GM04503 (cell line): ENCODE data around the gene SOCS2.
A peak's percentile ranks its signal among the peaks of the same experiment; 100 is the strongest.

Source experiments
- DNase-seq: peaks from one replicate; pipeline ENCODE4 v3.0.0-alpha.2; 2012; ENCODE audit warnings: low read depth

The SOCS2 gene

GRCh38 chr12:93567174-93567573, 5.3 kb upstream of the SOCS2 start:
- no peak for DNase-seq

DNA sequence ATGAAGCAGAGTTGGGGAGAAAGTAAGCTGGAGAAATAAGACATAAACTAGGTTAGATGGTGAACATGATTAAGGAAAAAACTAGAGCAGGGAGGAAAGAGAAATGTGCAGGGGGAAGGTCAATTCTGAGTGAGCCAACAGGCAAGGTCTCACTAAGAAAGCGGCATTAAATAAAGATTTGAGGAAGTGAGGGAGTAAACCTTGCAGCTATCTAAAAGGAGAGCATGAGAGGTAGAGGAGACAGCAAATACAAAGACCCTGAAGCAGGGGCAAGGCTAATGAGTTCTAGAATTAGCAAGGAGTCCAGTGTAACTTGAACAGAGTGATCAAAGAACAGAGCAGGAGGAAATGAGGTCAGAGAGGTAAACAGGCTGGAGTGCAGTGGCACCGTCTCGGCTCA, 4.4 kb upstream of the SOCS2 start:
- DNase-seq = no peak

- DNase-seq = no peak
These were observed 3.2 kb upstream of the SOCS2 start for GRCh38 chr12:93569301-93569655.

DNA sequence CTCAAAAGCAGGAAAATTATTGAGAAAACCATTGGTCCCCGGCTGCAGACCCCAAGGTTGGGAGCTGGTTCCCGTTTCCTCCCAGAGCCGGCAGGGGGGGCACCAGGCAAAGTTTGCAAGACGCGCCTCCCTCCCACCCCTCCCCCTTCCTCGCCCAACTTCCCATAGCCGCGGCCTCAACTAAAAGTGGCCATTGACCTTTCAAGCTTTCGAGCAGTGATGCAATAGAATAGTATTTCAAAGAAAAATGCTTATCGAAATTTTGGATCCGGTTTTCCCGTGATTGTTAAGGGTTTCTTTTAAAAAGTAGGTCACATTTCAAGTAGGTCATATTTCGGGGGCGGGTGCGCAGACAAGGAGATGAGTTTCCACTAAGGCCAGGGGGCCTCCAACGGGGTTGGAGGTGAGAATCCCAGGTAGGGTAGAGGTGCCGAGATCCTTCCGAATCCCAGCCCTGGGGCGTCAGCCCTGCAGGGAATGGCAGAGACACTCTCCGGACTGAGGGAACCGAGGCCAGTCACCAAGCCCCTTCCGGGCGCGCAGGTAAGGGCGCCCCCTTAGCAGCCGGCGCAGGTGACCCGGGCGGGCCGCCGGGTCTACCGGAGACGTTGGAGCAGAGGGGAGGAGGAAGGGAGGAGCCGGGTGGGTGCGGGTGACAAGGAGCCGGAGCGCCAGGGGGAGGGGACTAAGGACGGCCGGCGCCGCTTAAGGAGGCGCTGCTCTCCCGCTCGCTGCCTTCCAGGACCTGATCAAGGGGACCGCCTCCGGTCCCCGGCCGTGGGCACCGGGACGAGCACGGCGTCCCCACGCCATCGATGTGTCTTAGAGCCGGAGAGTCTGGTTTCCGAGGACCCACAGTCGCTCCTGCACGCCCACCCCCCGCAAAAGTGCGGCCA, 2.6 kb upstream of the SOCS2 start:
- DNase-seq = no peak

DNA sequence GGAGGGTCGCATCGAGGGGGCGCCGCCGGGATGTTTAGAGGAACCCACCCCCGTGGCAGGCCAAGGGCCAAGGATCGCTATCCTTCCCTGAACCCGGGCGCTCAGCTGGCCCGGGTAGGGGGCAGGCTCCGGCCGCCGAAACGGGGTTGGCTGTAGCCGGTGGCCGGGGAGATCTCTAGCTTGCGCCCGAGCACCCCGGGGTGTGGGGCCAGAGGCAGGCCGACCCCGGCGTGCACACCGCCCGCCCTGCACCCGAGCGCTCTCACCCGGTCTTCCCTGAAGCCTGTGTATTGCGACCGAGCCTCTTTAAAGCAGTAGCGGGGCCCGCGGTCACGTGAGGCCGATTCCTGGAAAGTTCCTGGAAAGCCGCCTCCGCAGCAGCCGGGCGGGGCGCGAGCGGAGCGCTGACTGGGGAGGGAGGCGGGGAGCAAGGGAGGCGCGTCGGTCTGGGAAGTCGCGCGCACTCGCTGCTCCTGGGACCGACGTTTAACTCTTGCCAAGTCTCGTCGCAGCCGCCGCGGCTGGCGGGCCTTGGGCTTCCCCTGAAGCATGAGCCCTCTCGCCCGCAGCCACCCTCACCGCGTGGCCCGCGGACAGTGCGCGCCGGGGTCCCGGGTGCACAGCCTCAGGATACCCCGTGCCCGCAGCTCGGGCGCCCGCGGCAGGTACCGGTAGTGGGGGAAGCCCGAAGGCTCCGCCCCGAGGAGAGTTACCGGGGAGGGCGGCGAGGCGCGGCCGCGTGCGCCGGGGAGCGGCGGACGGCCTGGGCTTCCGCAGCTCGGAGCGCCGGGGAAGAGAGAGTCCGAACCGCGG, 1.7 kb upstream of the SOCS2 start:
- DNase-seq = peak; percentile 59

- no peak for DNase-seq
These were observed 1.0 kb upstream of the SOCS2 start for GRCh38 chr12:93571365-93571924.

GRCh38 chr12:93572712-93573551, 457 bp downstream of the SOCS2 start:
- DNase-seq = no peak

GRCh38 chr12:93573552-93574223, 1.2 kb downstream of the SOCS2 start:
- no peak for DNase-seq

GRCh38 chr12:93577222-93577621, 4.7 kb downstream of the SOCS2 start:
- no peak for DNase-seq

DNA sequence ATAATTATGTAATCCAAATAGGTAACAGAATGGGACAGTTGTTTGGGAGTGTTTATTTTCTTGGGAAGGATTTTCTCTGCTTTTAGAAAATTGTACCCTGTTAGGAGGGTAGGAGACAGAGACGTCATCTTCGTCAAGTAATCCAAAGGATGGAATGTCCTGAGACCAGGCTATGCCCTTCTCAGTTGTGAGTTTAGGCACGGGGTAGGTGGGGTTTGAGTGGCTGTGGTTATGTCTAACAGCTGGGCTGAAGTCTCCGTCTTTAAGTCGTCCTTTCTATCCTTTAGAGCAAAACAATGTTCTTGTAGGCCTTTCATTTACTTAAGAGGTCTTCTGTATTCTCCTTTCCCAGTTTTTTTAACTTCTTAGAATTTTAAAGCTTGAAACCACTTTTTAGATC, 5.7 kb downstream of the SOCS2 start:
- DNase-seq = no peak

DNA sequence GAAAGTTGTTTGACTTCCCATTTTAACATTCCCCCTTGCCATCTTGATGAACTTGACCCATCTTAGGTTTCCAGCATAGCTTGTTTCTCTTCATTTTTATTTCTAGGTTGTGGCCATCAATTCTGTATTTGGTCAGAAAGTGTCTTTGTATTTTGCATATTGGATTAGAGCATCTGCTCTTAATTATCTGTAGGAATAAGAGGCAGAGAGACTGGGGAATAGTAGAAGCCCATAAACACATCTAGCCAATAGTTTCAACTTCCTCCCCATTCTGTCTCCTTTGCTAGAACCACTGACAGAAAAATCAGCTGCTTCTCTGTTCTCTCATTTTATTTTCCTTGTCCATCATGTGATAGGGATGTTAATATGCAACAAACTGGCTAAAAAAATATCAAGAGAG, 8.2 kb downstream of the SOCS2 start:
- no peak for DNase-seq

- DNase-seq = no peak
These were observed 8.9 kb downstream of the SOCS2 start for GRCh38 chr12:93581370-93581769.

- no peak for DNase-seq
These were observed 9.9 kb downstream of the SOCS2 start for GRCh38 chr12:93582351-93582750.

DNA sequence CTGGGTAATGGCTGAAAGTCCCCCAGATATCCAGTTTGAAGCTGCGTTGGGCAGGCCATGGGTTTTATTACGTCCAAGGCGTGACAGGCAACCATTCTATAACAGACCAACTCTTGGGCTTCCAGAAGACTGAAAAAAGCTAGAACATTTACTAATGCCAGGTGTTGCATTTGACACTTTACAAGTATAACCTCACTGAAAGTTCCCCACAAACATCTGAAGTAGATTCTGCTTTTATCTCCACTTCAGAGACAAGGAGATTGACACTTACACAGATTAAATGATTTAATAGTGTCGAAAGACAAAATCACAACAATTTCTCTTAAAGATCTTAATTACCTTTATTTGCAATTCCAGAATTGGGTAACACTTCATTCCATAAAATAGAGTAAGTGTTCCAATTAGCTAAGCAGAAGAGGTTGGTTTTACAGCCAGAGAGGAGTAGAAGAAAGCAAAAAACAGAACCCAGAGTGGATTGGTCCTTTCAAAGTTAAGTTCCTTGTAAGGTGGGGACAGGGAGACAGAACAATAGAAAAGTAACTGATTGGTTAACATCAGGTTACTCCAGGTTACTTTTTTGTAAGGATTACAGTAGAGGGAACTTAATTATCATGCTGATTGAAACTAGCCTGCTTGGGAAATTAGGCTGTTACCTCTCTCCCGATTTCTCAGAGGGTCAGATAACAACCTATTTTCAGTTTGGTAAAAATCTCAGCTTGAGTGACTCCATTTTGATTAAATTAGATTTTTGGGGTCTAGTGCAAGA, 11.3 kb downstream of the SOCS2 start:
- DNase-seq = no peak

DNA sequence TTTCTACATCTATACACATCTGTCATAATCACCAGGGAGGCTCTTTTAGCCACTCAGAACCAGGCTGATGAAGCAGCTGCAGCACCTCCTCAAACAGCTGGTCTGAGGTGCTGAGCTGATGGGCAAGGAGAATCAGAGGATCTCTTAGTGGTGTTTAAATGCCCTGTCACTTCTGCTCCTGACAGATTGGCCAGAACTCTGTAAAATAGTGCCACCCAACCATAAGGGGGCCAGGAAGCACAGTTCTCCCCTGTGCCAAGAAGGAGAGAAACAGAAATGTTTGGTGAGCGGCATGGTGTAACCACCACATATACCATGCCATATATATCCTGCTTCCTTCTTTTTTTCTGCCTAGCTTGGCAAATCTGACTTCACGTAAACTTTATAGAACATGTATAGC, 12.8 kb downstream of the SOCS2 start:
- DNase-seq = no peak

- DNase-seq = no peak
These were observed 15.1 kb downstream of the SOCS2 start for GRCh38 chr12:93587611-93588010.

DNA sequence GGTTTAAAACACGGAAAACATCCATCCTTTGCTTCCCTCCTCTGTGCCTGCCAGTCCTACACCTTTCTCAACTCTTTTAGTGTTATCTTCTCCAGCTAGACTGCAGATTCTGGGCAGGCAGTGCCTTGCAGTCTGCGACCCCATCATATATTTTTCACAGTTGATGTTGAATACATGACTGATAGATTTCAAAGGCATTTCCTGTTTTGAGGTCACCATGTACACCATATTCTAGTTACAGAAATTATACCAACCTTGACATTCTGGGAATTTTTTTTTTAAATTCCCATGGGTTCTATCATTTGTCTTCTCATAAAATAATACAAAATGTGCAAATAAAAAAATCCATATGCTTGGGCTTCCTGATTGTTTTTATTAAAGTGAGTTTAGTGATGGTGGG, 16.6 kb downstream of the SOCS2 start:
- no peak for DNase-seq

- DNase-seq = peak; percentile 58
These were observed 18.8 kb downstream of the SOCS2 start for GRCh38 chr12:93591137-93591868.

DNA sequence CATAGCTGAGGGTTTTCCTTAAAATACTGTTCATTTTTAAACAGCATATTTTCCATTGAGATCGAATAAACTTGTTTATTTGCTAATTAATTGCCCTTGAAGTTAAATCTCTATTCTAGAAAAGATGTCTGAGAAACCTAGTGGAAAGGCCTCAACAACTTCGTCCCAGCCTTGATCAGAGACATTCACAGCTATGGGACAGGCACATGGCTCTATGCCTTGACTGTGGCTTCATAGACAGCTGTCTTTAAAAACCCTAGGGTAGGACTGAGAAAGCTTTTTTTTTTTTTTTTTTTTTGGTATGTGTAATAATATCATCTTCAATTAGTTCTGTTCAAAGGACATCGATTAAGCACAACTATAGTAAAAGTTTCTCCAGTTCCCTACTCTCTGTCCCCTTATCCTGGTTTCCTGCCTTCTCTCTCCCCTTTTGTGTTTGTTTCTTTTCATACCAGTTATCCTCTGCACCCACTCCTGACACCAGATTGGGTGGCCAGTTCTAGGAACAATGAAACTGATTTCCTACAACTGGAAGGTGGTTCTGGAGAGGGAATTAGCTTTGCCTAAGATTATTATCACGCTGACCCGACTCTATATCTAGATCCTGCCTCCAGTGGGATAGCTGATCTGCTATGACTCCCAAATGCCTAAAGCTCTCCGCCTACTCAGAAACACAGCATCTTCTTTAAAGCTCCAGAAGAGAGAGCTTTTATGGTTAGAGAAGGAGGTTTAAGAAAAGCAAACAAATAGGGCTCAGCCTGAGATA, 20.3 kb downstream of the SOCS2 start:
- no peak for DNase-seq
